ENCODE results near the gene HOMEZ. TPM values are rescaled to one million over a fixed set of nuclear protein-coding genes. Genes with fewer than 3 reads are reported as not detected.

The HOMEZ gene
- total and polyA plus RNA-seq, 2 of the 8 experiments (the other 6 are each of a cell fraction or from before 2014, with no cell fraction given): 9.1 to 15.9 TPM

GRCh38 chr14:23228812-23229211 is 57.1 kb downstream of the HOMEZ start:
- no peak overlapping the region for H3K23ac ChIP-seq (ENCODE audit: insufficient read length)
- TF ChIP-seq SP1 (IDR thresholded peaks at IDR 0.05; ENCODE audit: low read depth, low read length): no peak
- no peak for TF ChIP-seq CHD1 (IDR thresholded peaks at IDR 0.05; ENCODE audit: low read depth, low read length)
- TF ChIP-seq CREB1 (IDR thresholded peaks at IDR 0.05): no peak
- no peak overlapping the region for H2BK5ac ChIP-seq (ENCODE audit: low read depth, low read length)
- H3K9ac ChIP-seq (replicated peaks in 1 of 4; ENCODE audit: extremely low read depth in 1 of 4, low read depth in 3 of 4, low read length in 3 of 4): no peak overlapping the region
- H2BK20ac ChIP-seq (ENCODE audit: low read length): no peak overlapping the region
- H3K4me3 ChIP-seq (ENCODE audit: extremely low read depth in 1 of 4, insufficient read depth in 2 of 4, low read depth in 3 of 4, low read length in 4 of 4): no peak overlapping the region
- no peak overlapping the region for H2AFZ ChIP-seq (ENCODE audit: low read length)
- DNase-seq (ENCODE audit: low read depth in 1 of 2, low spot score in 2 of 2) (no peak), FAIRE-seq (no peak)
- ChIA-PET CTCF (ENCODE audit: partially characterized antibody) (no interaction called here), POLR2A (ENCODE audit: partially characterized antibody) (no interaction called here)
- H3K27me3 ChIP-seq (replicated peaks in 1 of 4; ENCODE audit: control insufficient read depth in 3 of 4, extremely low read depth in 1 of 4, insufficient read depth in 3 of 4, low read length in 3 of 4): no peaks in the 10 kb centered on the region
- no peak overlapping the region for H4K8ac ChIP-seq (ENCODE audit: extremely low read depth, insufficient read depth, low read length)
- no peak overlapping the region for H3K56ac ChIP-seq (replicated peaks; ENCODE audit: insufficient read length, low read depth, low read length)
- no peak overlapping the region for H4K5ac ChIP-seq (ENCODE audit: insufficient read length, low read depth, low read length)
- no peak overlapping the region for H3K27ac ChIP-seq (ENCODE audit: low read depth, low read length)
- no peak overlapping the region for H3K14ac ChIP-seq (ENCODE audit: insufficient read length)
- no peak overlapping the region for H2BK120ac ChIP-seq (replicated peaks; ENCODE audit: low read depth, low read length)
- no peak overlapping the region for H2BK12ac ChIP-seq (ENCODE audit: low read depth, low read length)
- no peak overlapping the region for H2AK5ac ChIP-seq (ENCODE audit: low read depth, low read length)
- H2BK15ac ChIP-seq (ENCODE audit: low read length): no peak overlapping the region
- no peaks in the 10 kb centered on the region for H3K79me1 ChIP-seq (ENCODE audit: low read depth, low read length)
- no peak overlapping the region for H4K91ac ChIP-seq (replicated peaks; ENCODE audit: insufficient read length, low read length)
- peaks cover 2 to 10% of the 10 kb centered on the region in 2 experiments; a peak in 1 of 4 replicates for H3K9me3 ChIP-seq (ENCODE audit: insufficient read depth in 2 of 2, low read depth in 1 of 2, low read length in 1 of 2)
- no peaks in the 10 kb centered on the region for H3K36me3 ChIP-seq (ENCODE audit: control insufficient read depth in 2 of 4, insufficient read depth in 4 of 4, low read length in 3 of 4)
- H3K23me2 ChIP-seq (ENCODE audit: low read depth, low read length): no peaks in the 10 kb centered on the region
- 81% methylated on average over 1 of the region's 1 CpG; no CpG with 5 or more reads in 1 of the 2 experiments for WGBS, 2 experiments (ENCODE audit: extremely low coverage in 1 of 2, insufficient coverage in 1 of 2, insufficient read length in 1 of 2, insufficient replicate concordance in 2 of 2, low coverage in 1 of 2, low lambda C conversion rate in 2 of 2, missing lambda C conversion rate in 1 of 2)
- H3K4ac ChIP-seq (replicated peaks; ENCODE audit: insufficient read length, low read depth, low read length): no peak overlapping the region
- H3K4me1 ChIP-seq (replicated peaks in 1 of 4; ENCODE audit: control insufficient read depth in 3 of 4, insufficient read depth in 4 of 4, low read length in 3 of 4): no peaks in the 10 kb centered on the region
- no peaks in the 10 kb centered on the region for H3K79me2 ChIP-seq (ENCODE audit: control insufficient read depth in 1 of 2, insufficient read depth in 2 of 2, low read length in 2 of 2)
- no peaks in the 10 kb centered on the region for H4K20me1 ChIP-seq (replicated peaks in 1 of 2; ENCODE audit: control insufficient read depth in 1 of 2, insufficient read depth in 2 of 2, low read length in 2 of 2)
- H3K4me2 ChIP-seq (ENCODE audit: insufficient read depth in 1 of 2, low read depth in 2 of 2, low read length in 2 of 2): no peak overlapping the region
- no peak overlapping the region for H3K18ac ChIP-seq (ENCODE audit: extremely low read depth, low read length)

All from H1 (cell line).